Measurements from ENCODE around the gene GLIS2. TPM values are rescaled to one million over a fixed set of nuclear protein-coding genes. Genes with fewer than 3 reads are reported as not detected.

Gene GLIS2
- total and polyA plus RNA-seq, 4 donors = 0.68 to 1.4 (median 1.1) TPM

- WGBS = 86% methylated on average over 10 of the region's 10 CpGs
- Histone ChIP-seq H3K9ac (ENCODE audit: low read depth in 1 of 2, low read length in 2 of 2) (no peak overlapping the region), H3K36me3 (ENCODE audit: control insufficient read depth in 4 of 4, insufficient read depth in 3 of 4, low read depth in 1 of 4, low read length in 3 of 4) (peaks cover 0 to 5% (median 3%) of the 10 kb centered on the region in 4 donors), H3K4me3 (ENCODE audit: low read depth in 1 of 3, low read length in 3 of 3) (no peak overlapping the region), H3K27me3 (ENCODE audit: control insufficient read depth in 4 of 4, insufficient read depth in 4 of 4, low read length in 3 of 4) (no peaks in the 10 kb centered on the region), H3K27ac (ENCODE audit: low read depth in 1 of 2, low read length in 2 of 2) (no peak overlapping the region), H3K4me1 (ENCODE audit: control insufficient read depth in 4 of 4, insufficient read depth in 4 of 4, low read length in 3 of 4) (peaks cover 0 to 11% (median 0%) of the 10 kb centered on the region in 4 donors), H3K9me3 (ENCODE audit: control insufficient read depth in 4 of 4, low read length in 3 of 4) (no peaks in the 10 kb centered on the region)
- TF ChIP-seq MAX (IDR thresholded peaks at IDR 0.05) = no peak
- TF ChIP-seq GABPA (IDR thresholded peaks at IDR 0.05 in 1 of 2, conservative IDR thresholded peaks at IDR 0.05 in 1 of 2) = no peak
- TF ChIP-seq HNF4A (conservative IDR thresholded peaks at IDR 0.05) = no peak
- no peak for TF ChIP-seq FOXA2 (IDR thresholded peaks at IDR 0.05)
- TF ChIP-seq TAF1 (conservative IDR thresholded peaks at IDR 0.05) = no peak
- no peak for TF ChIP-seq CTCF (IDR thresholded peaks at IDR 0.05; ENCODE audit: low read depth, low read length, missing input control)
- TF ChIP-seq EGR1 (IDR thresholded peaks at IDR 0.05; ENCODE audit: low read depth in 2 of 2) = no peak
- TF ChIP-seq ZBTB33 (IDR thresholded peaks at IDR 0.05) = no peak
- no peak for TF ChIP-seq SP1 (IDR thresholded peaks at IDR 0.05)
- TF ChIP-seq FOXA1 (IDR thresholded peaks at IDR 0.05) = no peak
- no peak for TF ChIP-seq RXRA (IDR thresholded peaks at IDR 0.05)
- no peak for DNase-seq (ENCODE audit: low spot score)
Observed at GRCh38 chr16:4386951-4387565, 71.2 kb downstream of the GLIS2 start.

- Histone ChIP-seq H3K9ac (ENCODE audit: low read depth in 1 of 2, low read length in 2 of 2) (no peak overlapping the region), H3K9me3 (ENCODE audit: control insufficient read depth in 4 of 4, low read length in 3 of 4) (no peaks in the 10 kb centered on the region), H3K36me3 (ENCODE audit: control insufficient read depth in 4 of 4, insufficient read depth in 3 of 4, low read depth in 1 of 4, low read length in 3 of 4) (peaks cover 0 to 3% (median 1%) of the 10 kb centered on the region in 4 donors), H3K27ac (ENCODE audit: low read depth in 1 of 2, low read length in 2 of 2) (no peak overlapping the region), H3K4me3 (ENCODE audit: low read depth in 1 of 3, low read length in 3 of 3) (no peak overlapping the region), H3K27me3 (ENCODE audit: control insufficient read depth in 4 of 4, insufficient read depth in 4 of 4, low read length in 3 of 4) (no peaks in the 10 kb centered on the region), H3K4me1 (ENCODE audit: control insufficient read depth in 4 of 4, insufficient read depth in 4 of 4, low read length in 3 of 4) (peaks cover 0 to 11% (median 0%) of the 10 kb centered on the region in 4 donors)
- no peak for DNase-seq (ENCODE audit: low spot score)
- 96% methylated on average over 20 of the region's 20 CpGs for WGBS
- TF ChIP-seq NR2F2 (IDR thresholded peaks at IDR 0.05) = no peak
Observed at GRCh38 chr16:4387781-4388180, 71.9 kb downstream of the GLIS2 start.

GRCh38 chr16:4388271-4389021 lies 72.6 kb downstream of the GLIS2 start:
- no peaks in the 10 kb centered on the region for H3K27me3 ChIP-seq (ENCODE audit: control insufficient read depth in 4 of 4, insufficient read depth in 4 of 4, low read length in 3 of 4)
- WGBS = 89% methylated on average over 19 of the region's 19 CpGs
- DNase-seq (ENCODE audit: low spot score) = no peak
- no peak overlapping the region for H3K4me3 ChIP-seq (ENCODE audit: low read depth in 1 of 3, low read length in 3 of 3)
- no peak overlapping the region for H3K9ac ChIP-seq (ENCODE audit: low read depth in 1 of 2, low read length in 2 of 2)
- peak overlapping the region in 1 of 2 donors; percentile 18 for H3K27ac ChIP-seq (ENCODE audit: low read depth in 1 of 2, low read length in 2 of 2)
- H3K4me1 ChIP-seq (ENCODE audit: control insufficient read depth in 4 of 4, insufficient read depth in 4 of 4, low read length in 3 of 4) = peaks cover 0 to 11% (median 0%) of the 10 kb centered on the region in 4 donors
- H3K9me3 ChIP-seq (ENCODE audit: control insufficient read depth in 4 of 4, low read length in 3 of 4) = no peaks in the 10 kb centered on the region
- H3K36me3 ChIP-seq (ENCODE audit: control insufficient read depth in 4 of 4, insufficient read depth in 3 of 4, low read depth in 1 of 4, low read length in 3 of 4) = peaks cover 0 to 3% (median 0%) of the 10 kb centered on the region in 4 donors
- TF ChIP-seq EGR1 (IDR thresholded peaks at IDR 0.05; ENCODE audit: low read depth in 2 of 2) (no peak), FOXA1 (IDR thresholded peaks at IDR 0.05) (no peak), RAD21 (IDR thresholded peaks at IDR 0.05) (no peak), YY1 (IDR thresholded peaks at IDR 0.05) (no peak), HNF4A (conservative IDR thresholded peaks at IDR 0.05) (no peak), REST (IDR thresholded peaks at IDR 0.05) (no peak), CTCF (IDR thresholded peaks at IDR 0.05; ENCODE audit: low read depth, low read length, missing input control) (no peak), FOXA2 (IDR thresholded peaks at IDR 0.05) (no peak), TAF1 (conservative IDR thresholded peaks at IDR 0.05) (no peak), JUND (IDR thresholded peaks at IDR 0.05) (no peak)

Data from liver (tissue), 9 donors.